HL-60 (cell line): ENCODE data around the gene ZMYM2.
"Not testable (repeated sequence)": the region's sequence is repeated elsewhere in the genome, so short reads cannot be mapped to it uniquely, and the experiment has no call there.

Experiments
- DNase-seq, 2 experiments: peaks; one replicate each; pipeline ENCODE4 v3.0.0-alpha.2; 2010 to 2020; ENCODE audit warnings: low read depth in 1 of 2, low spot score in 1 of 2
- H3K27ac ChIP-seq: fragments of 250-450 bp; sonication (Bioruptor Pico); replicated peaks from 2 replicates; pipeline ENCODE4 v1.5.1; 2020; ENCODE audit warnings: mild to moderate bottlenecking, moderate library complexity
- H3K27me3 ChIP-seq: fragments of 250-450 bp; sonication (Bioruptor Pico); 2 replicates; pipeline ENCODE4 v1.5.1; 2021; ENCODE audit warnings: mild to moderate bottlenecking, moderate library complexity; ENCODE audit not compliant: insufficient read depth, poor library complexity, severe bottlenecking
- H3K4me3 ChIP-seq: replicated peaks from 2 replicates; pipeline ENCODE4 v1.5.1; 2011; ENCODE audit warnings: mild to moderate bottlenecking, control low read depth, low read length; ENCODE audit not compliant: insufficient read depth
- GABPA ChIP-seq: IDR thresholded peaks from 2 replicates; pipeline ENCODE4 v1.6.1; 2012; ENCODE audit warnings: low read depth
- POLR2AphosphoS5 ChIP-seq: IDR thresholded peaks from 2 replicates; pipeline ENCODE4 v1.6.1; 2012; ENCODE audit warnings: low read depth
- SPI1 ChIP-seq: IDR thresholded peaks from 2 replicates; pipeline ENCODE4 v1.6.1; 2012; ENCODE audit warnings: low read depth, mild to moderate bottlenecking, borderline replicate concordance
- TF ChIP-seq, protein P1 (sequence below): IDR thresholded peaks from 2 replicates; pipeline ENCODE4 v1.6.1; 2012; ENCODE audit warnings: low read depth; ENCODE audit not compliant: insufficient replicate concordance
- TF ChIP-seq, protein P2 (sequence below): IDR thresholded peaks from one replicate; pipeline ENCODE4 v1.5.1; 2011; ENCODE audit warnings: low read length, control low read depth, inconsistent platforms; ENCODE audit not compliant: insufficient read depth

Gene ZMYM2

DNA sequence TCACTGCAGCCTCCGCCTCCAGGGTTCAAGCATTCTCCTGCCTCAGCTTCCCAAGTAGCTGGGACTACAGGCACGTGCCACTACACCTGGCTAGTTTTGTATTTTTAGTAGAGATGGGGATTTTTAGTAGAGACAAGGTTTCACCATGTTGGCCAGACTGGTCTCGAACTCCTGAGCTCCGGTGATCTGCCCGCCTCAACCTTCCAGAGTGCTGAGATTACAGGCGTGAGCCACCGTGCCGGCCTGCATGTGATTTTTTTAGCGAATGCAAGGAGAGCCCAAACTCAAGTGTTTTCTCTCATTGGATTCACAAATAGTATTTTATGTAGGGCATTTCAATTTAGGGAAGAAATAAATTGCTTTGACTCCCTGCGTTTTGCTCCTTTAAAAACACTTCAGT lies 4.4 kb downstream of the ZMYM2 start:
- Histone ChIP-seq H3K27ac (no peak overlapping the region), H3K27me3 (no peaks in the 10 kb centered on the region), H3K4me3 (no peak overlapping the region)
- DNase-seq = no peak
- TF ChIP-seq POLR2AphosphoS5 = no peak
- no peak for TF ChIP-seq SPI1
- TF ChIP-seq, protein P1, sequence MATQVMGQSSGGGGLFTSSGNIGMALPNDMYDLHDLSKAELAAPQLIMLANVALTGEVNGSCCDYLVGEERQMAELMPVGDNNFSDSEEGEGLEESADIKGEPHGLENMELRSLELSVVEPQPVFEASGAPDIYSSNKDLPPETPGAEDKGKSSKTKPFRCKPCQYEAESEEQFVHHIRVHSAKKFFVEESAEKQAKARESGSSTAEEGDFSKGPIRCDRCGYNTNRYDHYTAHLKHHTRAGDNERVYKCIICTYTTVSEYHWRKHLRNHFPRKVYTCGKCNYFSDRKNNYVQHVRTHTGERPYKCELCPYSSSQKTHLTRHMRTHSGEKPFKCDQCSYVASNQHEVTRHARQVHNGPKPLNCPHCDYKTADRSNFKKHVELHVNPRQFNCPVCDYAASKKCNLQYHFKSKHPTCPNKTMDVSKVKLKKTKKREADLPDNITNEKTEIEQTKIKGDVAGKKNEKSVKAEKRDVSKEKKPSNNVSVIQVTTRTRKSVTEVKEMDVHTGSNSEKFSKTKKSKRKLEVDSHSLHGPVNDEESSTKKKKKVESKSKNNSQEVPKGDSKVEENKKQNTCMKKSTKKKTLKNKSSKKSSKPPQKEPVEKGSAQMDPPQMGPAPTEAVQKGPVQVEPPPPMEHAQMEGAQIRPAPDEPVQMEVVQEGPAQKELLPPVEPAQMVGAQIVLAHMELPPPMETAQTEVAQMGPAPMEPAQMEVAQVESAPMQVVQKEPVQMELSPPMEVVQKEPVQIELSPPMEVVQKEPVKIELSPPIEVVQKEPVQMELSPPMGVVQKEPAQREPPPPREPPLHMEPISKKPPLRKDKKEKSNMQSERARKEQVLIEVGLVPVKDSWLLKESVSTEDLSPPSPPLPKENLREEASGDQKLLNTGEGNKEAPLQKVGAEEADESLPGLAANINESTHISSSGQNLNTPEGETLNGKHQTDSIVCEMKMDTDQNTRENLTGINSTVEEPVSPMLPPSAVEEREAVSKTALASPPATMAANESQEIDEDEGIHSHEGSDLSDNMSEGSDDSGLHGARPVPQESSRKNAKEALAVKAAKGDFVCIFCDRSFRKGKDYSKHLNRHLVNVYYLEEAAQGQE = no peak
- TF ChIP-seq, protein P2, sequence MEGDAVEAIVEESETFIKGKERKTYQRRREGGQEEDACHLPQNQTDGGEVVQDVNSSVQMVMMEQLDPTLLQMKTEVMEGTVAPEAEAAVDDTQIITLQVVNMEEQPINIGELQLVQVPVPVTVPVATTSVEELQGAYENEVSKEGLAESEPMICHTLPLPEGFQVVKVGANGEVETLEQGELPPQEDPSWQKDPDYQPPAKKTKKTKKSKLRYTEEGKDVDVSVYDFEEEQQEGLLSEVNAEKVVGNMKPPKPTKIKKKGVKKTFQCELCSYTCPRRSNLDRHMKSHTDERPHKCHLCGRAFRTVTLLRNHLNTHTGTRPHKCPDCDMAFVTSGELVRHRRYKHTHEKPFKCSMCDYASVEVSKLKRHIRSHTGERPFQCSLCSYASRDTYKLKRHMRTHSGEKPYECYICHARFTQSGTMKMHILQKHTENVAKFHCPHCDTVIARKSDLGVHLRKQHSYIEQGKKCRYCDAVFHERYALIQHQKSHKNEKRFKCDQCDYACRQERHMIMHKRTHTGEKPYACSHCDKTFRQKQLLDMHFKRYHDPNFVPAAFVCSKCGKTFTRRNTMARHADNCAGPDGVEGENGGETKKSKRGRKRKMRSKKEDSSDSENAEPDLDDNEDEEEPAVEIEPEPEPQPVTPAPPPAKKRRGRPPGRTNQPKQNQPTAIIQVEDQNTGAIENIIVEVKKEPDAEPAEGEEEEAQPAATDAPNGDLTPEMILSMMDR = no peak
- TF ChIP-seq GABPA = no peak

DNA sequence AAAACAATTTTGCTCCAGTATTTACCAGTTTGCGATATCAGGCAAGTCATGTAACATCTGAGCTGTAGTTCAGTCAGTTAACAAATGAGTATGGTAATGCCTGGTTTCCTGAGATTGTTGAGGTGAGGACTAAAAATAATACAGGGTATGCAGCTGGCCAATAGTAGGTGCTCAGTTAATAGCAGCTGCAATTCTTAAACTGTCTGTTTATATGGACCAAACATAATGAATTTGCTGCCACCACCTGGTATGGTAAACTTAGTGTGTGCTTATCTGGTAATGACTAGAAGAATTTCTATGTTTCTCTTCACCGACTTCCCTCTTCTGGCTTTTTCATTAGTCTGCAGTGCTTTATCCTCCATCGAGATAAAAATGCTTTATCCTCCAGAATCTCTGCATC lies 9.1 kb downstream of the ZMYM2 start:
- H3K27ac ChIP-seq = no peak overlapping the region
- TF ChIP-seq POLR2AphosphoS5 (no peak), SPI1 (0 out of 2 replicates have a peak, but pooled peaks have one; percentile 14), GABPA (no peak)
- DNase-seq = peak in 1 of 2 experiments; percentile 22
- H3K27me3 ChIP-seq = no peaks in the 10 kb centered on the region
- H3K4me3 ChIP-seq = no peak overlapping the region

DNA sequence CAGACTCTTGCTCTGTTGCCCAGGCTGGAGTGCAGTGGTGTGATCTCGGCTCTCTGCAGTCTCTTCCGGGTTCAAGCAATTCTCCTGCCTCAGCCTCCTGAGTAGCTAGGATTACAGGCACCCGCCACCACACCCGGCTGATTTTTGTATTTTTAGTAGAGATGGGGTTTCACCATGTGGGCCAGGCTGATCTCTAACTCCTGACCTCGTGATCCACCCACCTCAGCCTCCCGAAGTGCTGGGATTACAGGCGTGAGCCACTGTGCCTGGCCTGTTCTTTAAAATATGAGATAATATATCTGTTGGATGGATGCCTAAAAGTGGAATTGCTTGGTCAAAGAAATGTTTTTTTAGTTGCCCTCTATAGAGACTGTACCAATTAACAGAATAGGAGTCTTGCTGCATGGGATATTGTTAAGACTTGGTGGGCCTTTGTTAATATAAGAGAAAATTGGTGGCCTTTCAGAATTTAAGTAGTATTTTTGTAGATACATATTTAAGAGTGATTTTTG lies 16.0 kb downstream of the ZMYM2 start:
- not testable (repeated sequence) for H3K4me3 ChIP-seq, DNase-seq, H3K27me3 ChIP-seq, H3K27ac ChIP-seq

DNA sequence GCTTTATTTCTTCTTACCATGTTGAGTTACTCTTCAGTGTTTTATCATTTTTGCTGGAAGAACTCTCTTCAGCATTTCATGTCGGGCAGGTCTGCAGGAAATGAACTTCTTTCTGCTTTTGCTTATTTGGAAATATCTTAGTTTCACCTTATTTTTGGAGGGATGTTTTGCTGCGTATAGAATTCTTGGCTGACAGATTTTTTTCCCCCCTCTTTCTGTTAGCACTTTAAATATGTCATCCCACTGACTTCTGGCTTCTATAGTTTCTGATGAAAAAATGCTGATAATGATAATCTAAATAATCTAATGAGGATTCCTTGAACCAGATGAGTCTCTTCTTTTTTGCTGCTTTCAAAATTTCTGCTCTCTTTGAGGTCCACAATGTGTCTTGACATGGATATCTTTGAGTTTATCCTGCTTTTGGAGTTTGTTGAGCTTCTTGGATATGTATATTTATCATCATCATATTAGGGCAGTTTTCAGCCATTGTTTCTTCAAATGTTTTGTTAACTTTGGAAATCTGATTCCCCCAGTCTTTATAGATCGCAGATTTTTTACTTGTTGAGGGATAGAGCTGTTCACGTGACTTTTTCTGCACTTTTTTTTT lies 20.4 kb downstream of the ZMYM2 start:
- H3K27me3 ChIP-seq = no peaks in the 10 kb centered on the region
- no peak overlapping the region for H3K27ac ChIP-seq
- no peak for DNase-seq
- no peak overlapping the region for H3K4me3 ChIP-seq
- no peak for TF ChIP-seq POLR2AphosphoS5
- TF ChIP-seq, protein P2 = no peak
- no peak for TF ChIP-seq SPI1
- TF ChIP-seq GABPA = no peak
- TF ChIP-seq, protein P1 = no peak

DNA sequence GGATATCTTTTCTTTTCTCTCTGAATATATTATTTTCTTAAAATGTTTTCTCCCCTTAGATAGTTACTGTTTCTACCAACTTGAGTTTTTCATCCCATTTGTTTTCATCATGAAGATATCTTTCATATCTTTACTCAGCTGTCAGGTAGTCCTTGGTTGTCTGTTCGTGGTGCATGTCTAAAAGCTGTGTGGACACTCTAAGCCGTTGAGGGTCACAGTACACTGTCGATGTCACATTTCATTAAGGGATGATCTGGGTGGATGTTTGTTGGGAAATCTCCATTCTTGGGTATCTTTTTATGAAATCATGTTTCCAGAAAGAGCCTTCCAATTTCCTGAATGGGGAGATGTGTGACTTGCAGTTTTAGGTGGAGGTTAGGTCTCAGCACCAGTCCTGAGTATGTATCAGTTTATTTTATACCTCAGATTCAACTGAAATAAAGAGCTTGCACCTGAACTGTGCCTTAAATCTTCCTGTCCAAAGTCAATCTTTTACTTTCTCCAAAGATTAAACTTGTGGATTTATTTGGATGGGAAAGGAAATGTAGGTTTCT lies 23.2 kb downstream of the ZMYM2 start:
- no peak for DNase-seq
- Histone ChIP-seq H3K27me3 (no peaks in the 10 kb centered on the region), H3K4me3 (no peak overlapping the region), H3K27ac (no peak overlapping the region)
- TF ChIP-seq, protein P2 = no peak
- TF ChIP-seq SPI1 (no peak), GABPA (no peak), POLR2AphosphoS5 (no peak)
- TF ChIP-seq, protein P1 = no peak
